Lung (tissue), 12 donors: ENCODE measurements around the gene ACSL5. TPM values are rescaled to one million over a fixed set of nuclear protein-coding genes. Genes with fewer than 3 reads are reported as not detected.
A peak's percentile ranks its signal among the peaks of the same experiment; 100 is the strongest.

ENCODE experiments used
- ATAC-seq: fragments of 200-7000 bp; cut with Tn5 transposase; one replicate; pipeline ENCODE4 v1.9.1; 2020; ENCODE audit warnings: moderate number of reproducible peaks; ENCODE audit not compliant: insufficient read depth, low FRiP score
- DNase-seq, 3 donors: peaks; one replicate each; pipeline ENCODE4 v3.0.0-alpha.2; 2013 to 2017
- H3K27ac ChIP-seq, 2 donors: one replicate each; pipeline ENCODE4 v1.5.1; 2013; ENCODE audit warnings: mild to moderate bottlenecking in 2 of 2, moderate library complexity in 2 of 2, control low read depth in 1 of 2, inconsistent platforms in 1 of 2, low read depth in 1 of 2, low read length in 1 of 2
- H3K27me3 ChIP-seq, 3 donors: one replicate each; pipeline ENCODE4 v1.5.1; 2013; ENCODE audit warnings: low read length in 2 of 3; ENCODE audit not compliant: control insufficient read depth in 3 of 3, insufficient read depth in 3 of 3
- H3K36me3 ChIP-seq, 4 donors: one replicate each; pipeline ENCODE4 v1.5.1; 2013; ENCODE audit warnings: low read length in 4 of 4, mild to moderate bottlenecking in 1 of 4, moderate library complexity in 1 of 4; ENCODE audit not compliant: control insufficient read depth in 4 of 4, insufficient read depth in 4 of 4
- H3K4me1 ChIP-seq, 5 donors: one replicate each; pipeline ENCODE4 v1.5.1; 2013; ENCODE audit warnings: low read length in 5 of 5, mild to moderate bottlenecking in 2 of 5, moderate library complexity in 1 of 5; ENCODE audit not compliant: control insufficient read depth in 5 of 5, insufficient read depth in 5 of 5
- H3K4me3 ChIP-seq: one replicate; pipeline ENCODE4 v1.5.1; 2013; ENCODE audit warnings: mild to moderate bottlenecking, control low read depth, moderate library complexity
- H3K9ac ChIP-seq, 2 donors: one replicate each; pipeline ENCODE4 v1.5.1; 2013; ENCODE audit warnings: low read length in 2 of 2, control low read depth in 1 of 2; ENCODE audit not compliant: insufficient read depth in 1 of 2
- H3K9me3 ChIP-seq, 4 donors: one replicate each; pipeline ENCODE4 v1.5.1; 2013; ENCODE audit warnings: low read length in 3 of 4, mild to moderate bottlenecking in 1 of 4, moderate library complexity in 1 of 4; ENCODE audit not compliant: control insufficient read depth in 4 of 4, insufficient read depth in 3 of 4
- WGBS, 2 donors: extraction: QIAGEN DNeasy Blood & Tissue Kit; methylation state at CpG; one replicate each; pipeline ENCODE4 v1.1.7; 2013; 5-methylcytosine and 5-hydroxymethylcytosine counted together
- polyA plus RNA-seq, 2 donors: library from polyadenylated mRNA; stranded (reverse); fragments of 200-250 nt; gene quantifications; one replicate each; pipeline ENCODE4 v1.2.1, GENCODE V29; 2013
- total RNA-seq, 2 donors: library from RNA; depleted of rRNA in 1 of 2; stranded (reverse); fragments of >200 nt in 1 of 2; gene quantifications; one replicate each; pipeline ENCODE4 v1.2.1, GENCODE V29; 2014 to 2021
- TF ChIP-seq, protein P1 (sequence below): IDR thresholded peaks from 2 replicates; pipeline ENCODE4 v1.5.1; 2012; ENCODE audit warnings: mild to moderate bottlenecking; ENCODE audit errors: control extremely low read depth, extremely low read depth
- donor health status: control.
- donor health status: control.
- donor health status: Bipolar disorder and iron deficiency.
- donor health status: healthy.
- donor health status: DM: yes; HTN: yes; CAD: no.

ACSL5 gene
- total and polyA plus RNA-seq, 4 donors, result 46.1 to 71.0 (median 62.3) TPM

DNA sequence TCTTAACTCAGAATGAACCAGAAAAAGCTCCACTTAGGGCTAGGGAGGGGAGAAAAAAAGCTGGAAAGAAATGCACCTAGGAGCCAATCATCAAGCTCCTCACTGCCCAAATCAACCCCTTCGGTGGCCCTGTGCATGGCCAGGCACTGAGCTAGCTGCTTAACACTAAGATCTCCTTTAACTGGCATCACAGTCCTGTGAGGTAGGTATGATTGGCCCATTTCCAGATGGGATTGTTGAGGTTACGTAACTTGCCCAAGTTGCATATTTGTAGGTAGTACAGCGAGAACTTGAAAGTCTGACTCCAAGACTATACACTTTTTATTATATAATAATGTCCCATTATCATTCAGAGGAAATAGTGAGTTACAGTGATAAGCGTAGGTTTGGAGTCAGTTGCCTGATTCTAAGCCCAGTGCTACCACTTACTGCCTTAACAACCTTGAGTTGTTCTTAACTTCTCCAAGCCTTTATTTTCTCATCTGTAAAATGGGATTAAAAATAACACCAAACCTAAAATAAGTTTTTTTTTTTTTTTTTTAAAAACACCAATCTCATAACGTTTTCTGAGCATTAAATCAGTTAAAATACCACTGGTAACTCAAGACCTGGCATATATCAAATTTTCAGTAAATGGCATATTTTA, 37.2 kb upstream of the ACSL5 start:
- TF ChIP-seq, protein P1, sequence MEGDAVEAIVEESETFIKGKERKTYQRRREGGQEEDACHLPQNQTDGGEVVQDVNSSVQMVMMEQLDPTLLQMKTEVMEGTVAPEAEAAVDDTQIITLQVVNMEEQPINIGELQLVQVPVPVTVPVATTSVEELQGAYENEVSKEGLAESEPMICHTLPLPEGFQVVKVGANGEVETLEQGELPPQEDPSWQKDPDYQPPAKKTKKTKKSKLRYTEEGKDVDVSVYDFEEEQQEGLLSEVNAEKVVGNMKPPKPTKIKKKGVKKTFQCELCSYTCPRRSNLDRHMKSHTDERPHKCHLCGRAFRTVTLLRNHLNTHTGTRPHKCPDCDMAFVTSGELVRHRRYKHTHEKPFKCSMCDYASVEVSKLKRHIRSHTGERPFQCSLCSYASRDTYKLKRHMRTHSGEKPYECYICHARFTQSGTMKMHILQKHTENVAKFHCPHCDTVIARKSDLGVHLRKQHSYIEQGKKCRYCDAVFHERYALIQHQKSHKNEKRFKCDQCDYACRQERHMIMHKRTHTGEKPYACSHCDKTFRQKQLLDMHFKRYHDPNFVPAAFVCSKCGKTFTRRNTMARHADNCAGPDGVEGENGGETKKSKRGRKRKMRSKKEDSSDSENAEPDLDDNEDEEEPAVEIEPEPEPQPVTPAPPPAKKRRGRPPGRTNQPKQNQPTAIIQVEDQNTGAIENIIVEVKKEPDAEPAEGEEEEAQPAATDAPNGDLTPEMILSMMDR, result no peak
- ATAC-seq (peak; percentile 39), DNase-seq (no peak)
- Histone ChIP-seq H3K9ac (no peak overlapping the region), H3K36me3 (no peaks in the 10 kb centered on the region), H3K27me3 (no peaks in the 10 kb centered on the region), H3K9me3 (no peaks in the 10 kb centered on the region), H3K4me3 (no peak overlapping the region), H3K4me1 (peaks cover 0 to 4% (median 0%) of the 10 kb centered on the region in 5 donors), H3K27ac (no peak overlapping the region)
- WGBS, 2 donors, result 74 to 79% methylated on average over 5 of the region's 5 CpGs

DNA sequence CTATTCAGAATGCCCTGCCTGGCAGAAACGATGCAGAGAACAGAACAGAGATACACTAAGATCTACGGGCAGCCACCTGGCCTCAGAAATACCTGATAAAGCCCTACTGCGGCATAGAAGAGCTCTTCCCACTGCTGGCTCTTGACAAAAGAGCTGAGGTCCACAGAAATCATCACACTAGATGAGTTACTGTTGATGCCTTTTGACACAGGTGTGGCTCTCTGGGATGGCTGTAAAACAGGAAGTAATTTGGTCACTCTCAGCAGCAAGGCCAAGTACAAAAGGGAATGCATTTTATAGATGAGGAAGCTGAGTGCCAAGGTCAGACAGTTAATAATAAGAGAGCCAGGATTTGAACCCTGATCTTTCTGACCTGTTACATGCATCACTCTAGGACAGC, 35.0 kb upstream of the ACSL5 start:
- ATAC-seq, result no peak
- H3K4me3 ChIP-seq, result no peak overlapping the region
- WGBS, 2 donors, result 86 to 96% methylated on average over 3 of the region's 3 CpGs
- DNase-seq, result no peak
- H3K27ac ChIP-seq, result no peak overlapping the region
- H3K4me1 ChIP-seq, result peaks cover 0 to 4% (median 0%) of the 10 kb centered on the region in 5 donors
- no peaks in the 10 kb centered on the region for H3K27me3 ChIP-seq
- no peaks in the 10 kb centered on the region for H3K36me3 ChIP-seq
- H3K9ac ChIP-seq, result no peak overlapping the region
- TF ChIP-seq, protein P1, result no peak
- H3K9me3 ChIP-seq, result no peaks in the 10 kb centered on the region

DNA sequence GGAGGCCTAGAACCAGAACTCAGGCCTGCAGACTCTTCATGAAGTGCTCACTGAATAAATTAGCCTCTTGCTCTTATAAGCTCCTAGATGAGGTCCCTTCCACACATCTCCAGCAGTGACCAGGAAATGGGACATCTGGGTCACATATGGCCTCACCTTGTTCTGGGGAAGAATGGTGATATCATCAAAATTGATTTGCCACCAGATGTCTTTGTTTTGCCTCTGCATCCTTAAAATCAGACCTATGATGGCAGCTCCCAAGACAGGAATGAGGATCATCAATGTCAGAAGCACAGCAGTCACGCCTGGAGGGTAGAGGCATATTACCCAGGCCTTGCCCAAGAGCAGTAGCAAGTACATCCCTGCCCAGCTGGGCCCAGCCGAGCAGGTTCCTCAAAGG, 33.3 kb upstream of the ACSL5 start:
- TF ChIP-seq, protein P1, result no peak
- Histone ChIP-seq H3K9me3 (no peaks in the 10 kb centered on the region), H3K27ac (no peak overlapping the region), H3K27me3 (no peaks in the 10 kb centered on the region), H3K4me1 (peaks cover 0 to 4% (median 0%) of the 10 kb centered on the region in 5 donors), H3K4me3 (no peak overlapping the region), H3K36me3 (no peaks in the 10 kb centered on the region), H3K9ac (no peak overlapping the region)
- WGBS, 2 donors, result 90 to 94% methylated on average over 2 of the region's 2 CpGs
- DNase-seq (no peak), ATAC-seq (no peak)
